ENCODE measurements around the gene PSMD5.
A peak's percentile ranks its signal among the peaks of the same experiment; 100 is the strongest.

The PSMD5 gene

GRCh38 chr9:120855827-120856670 lies 13.3 kb upstream of the PSMD5 start:
- no peak for DNase-seq (ENCODE audit: low read depth in 2 of 2)

GRCh38 chr9:120854596-120855327 lies 12.0 kb upstream of the PSMD5 start:
- no peak for DNase-seq (ENCODE audit: low read depth in 2 of 2)

- DNase-seq (ENCODE audit: low read depth in 2 of 2) = no peak
These were observed 10.5 kb upstream of the PSMD5 start for GRCh38 chr9:120853198-120853597.

GRCh38 chr9:120852240-120853010 lies 9.7 kb upstream of the PSMD5 start:
- no peak for DNase-seq (ENCODE audit: low read depth in 2 of 2)

- no peak for DNase-seq (ENCODE audit: low read depth in 2 of 2)
These were observed 8.7 kb upstream of the PSMD5 start for GRCh38 chr9:120851449-120851848.

- DNase-seq (ENCODE audit: low read depth in 2 of 2) = no peak
These were observed 7.6 kb upstream of the PSMD5 start for GRCh38 chr9:120850315-120850714.

- no peak for DNase-seq (ENCODE audit: low read depth in 2 of 2)
These were observed 4.2 kb upstream of the PSMD5 start for GRCh38 chr9:120846906-120847305.

GRCh38 chr9:120846251-120846889 lies 3.6 kb upstream of the PSMD5 start:
- no peak for DNase-seq (ENCODE audit: low read depth in 2 of 2)

GRCh38 chr9:120845255-120845654 lies 2.5 kb upstream of the PSMD5 start:
- DNase-seq (ENCODE audit: low read depth in 2 of 2) = peak in 1 of 2 donors; percentile 37

- DNase-seq (ENCODE audit: low read depth in 2 of 2) = no peak
These were observed 615 bp downstream of the PSMD5 start for GRCh38 chr9:120841930-120842684.

- no peak for DNase-seq (ENCODE audit: low read depth in 2 of 2)
These were observed 3.6 kb downstream of the PSMD5 start for GRCh38 chr9:120839146-120839545.

- no peak for DNase-seq (ENCODE audit: low read depth in 2 of 2)
These were observed 4.8 kb downstream of the PSMD5 start for GRCh38 chr9:120837921-120838320.

GRCh38 chr9:120833325-120833724 lies 9.4 kb downstream of the PSMD5 start:
- DNase-seq (ENCODE audit: low read depth in 2 of 2) = no peak

GRCh38 chr9:120832807-120833206 lies 9.9 kb downstream of the PSMD5 start:
- DNase-seq (ENCODE audit: low read depth in 2 of 2) = no peak

GRCh38 chr9:120830865-120831264 lies 11.9 kb downstream of the PSMD5 start:
- no peak for DNase-seq (ENCODE audit: low read depth in 2 of 2)

- DNase-seq (ENCODE audit: low read depth in 2 of 2) = no peak
These were observed 12.6 kb downstream of the PSMD5 start for GRCh38 chr9:120830151-120830550.

GRCh38 chr9:120829650-120830049 lies 13.1 kb downstream of the PSMD5 start:
- DNase-seq (ENCODE audit: low read depth in 2 of 2) = no peak

- DNase-seq (ENCODE audit: low read depth in 2 of 2) = no peak
These were observed 22.6 kb downstream of the PSMD5 start for GRCh38 chr9:120820095-120820494.

GRCh38 chr9:120818595-120818994 lies 24.1 kb downstream of the PSMD5 start:
- no peak for DNase-seq (ENCODE audit: low read depth in 2 of 2)

- DNase-seq (ENCODE audit: low read depth in 2 of 2) = no peak
These were observed 27.6 kb downstream of the PSMD5 start for GRCh38 chr9:120815075-120815474.

GRCh38 chr9:120808931-120809330 lies 33.8 kb downstream of the PSMD5 start:
- DNase-seq (ENCODE audit: low read depth in 2 of 2) = no peak
